K562 (cell line): ENCODE data around the gene ELSPBP1. TPM values are rescaled to one million over a fixed set of nuclear protein-coding genes. Genes with fewer than 3 reads are reported as not detected.
A peak's percentile ranks its signal among the peaks of the same experiment; 100 is the strongest.
"Not testable (repeated sequence)": the region's sequence is repeated elsewhere in the genome, so short reads cannot be mapped to it uniquely, and the experiment has no call there.

Experiments used
- ATAC-seq: fragments of 200-7000 bp; cut with Tn5 transposase; 3 replicates; pipeline ENCODE4 v1.9.1; 2020; ENCODE audit warnings: moderate library complexity
- BruUV-seq: library from RNA; stranded (reverse); fragments of 400-500 nt; replicated peaks from 2 replicates; lab custom pipeline; 2021; lab: Mats Ljungman, UMichigan
- CTCF ChIA-PET: fragments of 300-600 bp; formaldehyde crosslinking; extraction: SDS; loops from one replicate; lab custom pipeline; 2021; ENCODE audit warnings: low intra/inter-chr PET ratio; lab: Yijun Ruan, JAX
- POLR2A ChIA-PET: fragments of 300-600, 350-650 bp; sonication (Branson Sonifier 250); formaldehyde crosslinking; extraction: SDS; loops from one replicate; lab custom pipeline; 2021; ENCODE audit warnings: antibody characterized with exemption, inconsistent platforms; lab: Yijun Ruan, JAX
- DNase-seq, 4 experiments: peaks; one replicate each; pipeline versions ENCODE4 v3.0.0 to v3.0.0-alpha.2; 2011 to 2018; ENCODE audit warnings: low spot score in 3 of 4, mixed read lengths in 3 of 4; ENCODE audit errors: extremely low read depth in 1 of 4
- FAIRE-seq: peaks from 2 replicates; lab custom pipeline; 2011; peaks lifted over from hg19 to GRCh38; lab: Jason Lieb, UNC
- H2AFZ ChIP-seq: 2 replicates; pipeline ENCODE4 v1.6.0; 2011; ENCODE audit warnings: low read depth, low read length, control low read depth, inconsistent platforms
- H3K27ac ChIP-seq: fragments of 200-600 bp; 3 replicates; pipeline ENCODE4 v1.8.0; 2011; ENCODE audit warnings: low read depth, mild to moderate bottlenecking, control low read depth, inconsistent platforms, low read length, moderate library complexity, mixed read lengths; ENCODE audit errors: extremely low read depth
- H3K27me3 ChIP-seq, 2 experiments: fragments of 300-600 bp in 1 of 2; 2 replicates in 1 of 2; 3 replicates in 1 of 2; pipeline versions ENCODE4 v1.6.0 to v1.8.0; 2011; ENCODE audit warnings: inconsistent platforms in 2 of 2, low read length in 2 of 2, mild to moderate bottlenecking in 1 of 2, mixed read lengths in 1 of 2, moderate library complexity in 1 of 2; ENCODE audit not compliant: control insufficient read depth in 2 of 2, insufficient read depth in 2 of 2
- H3K36me3 ChIP-seq: fragments of 300-600 bp; 3 replicates; pipeline ENCODE4 v1.8.0; 2011; ENCODE audit warnings: mild to moderate bottlenecking, low read length, inconsistent platforms; ENCODE audit not compliant: control insufficient read depth, insufficient read depth
- H3K4me1 ChIP-seq, 2 experiments: fragments of 200-600 bp in 1 of 2; replicated peaks in 1 of 2; 2 replicates in 1 of 2; 3 replicates in 1 of 2; pipeline versions ENCODE4 v1.5.1 to v1.8.0; 2011; ENCODE audit warnings: inconsistent platforms in 2 of 2, low read length in 2 of 2, mild to moderate bottlenecking in 1 of 2, mixed read lengths in 1 of 2, moderate library complexity in 1 of 2; ENCODE audit not compliant: control insufficient read depth in 2 of 2, insufficient read depth in 2 of 2
- H3K4me2 ChIP-seq: 2 replicates; pipeline ENCODE4 v1.6.1; 2011; ENCODE audit warnings: low read length, control low read depth, inconsistent platforms, mixed read lengths; ENCODE audit not compliant: insufficient read depth
- H3K4me3 ChIP-seq: fragments of 200-600 bp; sonication (generic), shearing (Covaris generic); 2 replicates; pipeline ENCODE4 v1.5.1; 2016; ENCODE audit warnings: control low read depth, inconsistent platforms
- H3K79me2 ChIP-seq: fragments of 200-600 bp; 3 replicates; pipeline ENCODE4 v1.8.0; 2011; ENCODE audit warnings: low read length, inconsistent platforms; ENCODE audit not compliant: control insufficient read depth, insufficient read depth
- H3K9ac ChIP-seq, 2 experiments: 2 replicates each; pipeline versions ENCODE4 v1.6.0 to v1.6.1; 2011; ENCODE audit warnings: low read depth in 2 of 2, low read length in 2 of 2, control low read depth in 1 of 2, inconsistent platforms in 1 of 2, mild to moderate bottlenecking in 1 of 2, mixed read lengths in 1 of 2; ENCODE audit not compliant: insufficient read depth in 1 of 2
- H3K9me1 ChIP-seq: one replicate; pipeline ENCODE4 v1.6.0; 2011; ENCODE audit warnings: inconsistent platforms, mild to moderate bottlenecking, low read length, moderate library complexity; ENCODE audit not compliant: control insufficient read depth, insufficient read depth
- H3K9me3 ChIP-seq: replicated peaks from 2 replicates; pipeline ENCODE4 v1.5.1; 2011; ENCODE audit warnings: low read depth, low read length, inconsistent platforms; ENCODE audit not compliant: control insufficient read depth, insufficient read depth
- H4K20me1 ChIP-seq: replicated peaks from 2 replicates; pipeline ENCODE4 v1.6.1; 2011; ENCODE audit warnings: low read length, inconsistent platforms, mixed read lengths; ENCODE audit not compliant: control insufficient read depth, insufficient read depth
- ADNP ChIP-seq: fragments of 200-800 bp; sonication (Bioruptor generic); IDR thresholded peaks from 2 replicates; pipeline ENCODE4 v1.6.1; 2016; ENCODE audit warnings: missing genetic modification characterization, missing compliant biosample characterization
- ARID3B ChIP-seq: fragments of 250-450 bp; sonication (Bioruptor Pico); IDR thresholded peaks from 2 replicates; pipeline ENCODE4 v1.4.0; 2020; ENCODE audit warnings: borderline replicate concordance
- CGGBP1 ChIP-seq: fragments of 250-450 bp; sonication (Bioruptor Pico); IDR thresholded peaks from 2 replicates; pipeline ENCODE4 v1.9.0; 2021; ENCODE audit warnings: mild to moderate bottlenecking
- CREB1 ChIP-seq, 2 experiments: sonication (generic) in 1 of 2; formaldehyde crosslinking in 1 of 2; IDR thresholded peaks; 2 replicates each; pipeline versions ENCODE4 v1.6.1 to v1.8.0; 2012 to 2022; ENCODE audit warnings: inconsistent platforms in 1 of 2, mild to moderate bottlenecking in 1 of 2, missing genetic modification reagents in 1 of 2, moderate library complexity in 1 of 2
- E2F6 ChIP-seq, 2 experiments: IDR thresholded peaks; 2 replicates each; pipeline ENCODE4 v1.6.1; 2011; ENCODE audit warnings: borderline replicate concordance in 1 of 2, control low read depth in 1 of 2, low read depth in 1 of 2, low read length in 1 of 2, mild to moderate bottlenecking in 1 of 2, mixed read lengths in 1 of 2, moderate library complexity in 1 of 2; ENCODE audit not compliant: insufficient read depth in 1 of 2, insufficient read length in 1 of 2, poor library complexity in 1 of 2, severe bottlenecking in 1 of 2; ENCODE audit errors: extremely low read depth in 1 of 2
- EP300 ChIP-seq: IDR thresholded peaks from 2 replicates; pipeline ENCODE4 v1.6.1; 2012; ENCODE audit warnings: low read length, improper control_type of control experiment
- NFE2 ChIP-seq: IDR thresholded peaks from 2 replicates; pipeline ENCODE4 v1.6.1; 2014; ENCODE audit warnings: antibody characterized with exemption, low read depth
- NFYB ChIP-seq: IDR thresholded peaks from 2 replicates; pipeline ENCODE4 v1.6.1; 2011; ENCODE audit warnings: mild to moderate bottlenecking, moderate library complexity; ENCODE audit not compliant: insufficient read length; ENCODE audit errors: extremely low read depth
- TCF15 ChIP-seq: fragments of 250-450 bp; sonication (Bioruptor Pico); IDR thresholded peaks from 2 replicates; pipeline ENCODE4 v1.8.0; 2022; ENCODE audit warnings: moderate library complexity, mild to moderate bottlenecking, inconsistent platforms
- YY1 ChIP-seq, 3 experiments: IDR thresholded peaks; 2 replicates each; pipeline ENCODE4 v1.6.1; 2011; ENCODE audit warnings: low read length in 2 of 3, mild to moderate bottlenecking in 2 of 3, moderate library complexity in 2 of 3, borderline replicate concordance in 1 of 3, control low read depth in 1 of 3, low read depth in 1 of 3; ENCODE audit not compliant: insufficient read depth in 3 of 3, insufficient replicate concordance in 2 of 3, control insufficient read depth in 1 of 3, insufficient read length in 1 of 3; ENCODE audit errors: extremely low read depth in 1 of 3
- WGBS: fragments of 100-300 bp; shearing (Covaris generic); methylation state at CpG from one replicate; pipeline ENCODE4 v1.1.6; 2016; ENCODE audit warnings: low coverage, mixed read lengths; ENCODE audit not compliant: insufficient coverage; ENCODE audit errors: missing lambda C conversion rate; 5-methylcytosine and 5-hydroxymethylcytosine counted together
- in situ Hi-C: fragments of 300-500 bp; cut with MboI; formaldehyde crosslinking; loops from 4 replicates; pipeline ENCODE4 v1.15.0; 2018; ENCODE audit warnings: inconsistent platforms, mixed read lengths
- intact Hi-C: fragments of 100-400 bp; cut with micrococcal nuclease; formaldehyde crosslinking; loops from 2 replicates; pipeline ENCODE4 v1.14.2; 2022
- polyA plus RNA-seq, 8 experiments: library from polyadenylated mRNA; depleted of rRNA in 4 of 8; stranded (reverse) in 5 of 8; unstranded in 3 of 8; fragments of >200 nt; fragmentation: Nextera tagmentation in 2 of 8; fragmentation: Illumina TruSeq in 1 of 8; extraction: Ambion mirVana in 2 of 8; extraction: Trizol in 1 of 8; gene quantifications; 2 replicates each; pipeline versions ENCODE4 v1.2.1 to v1.2.3, GENCODE V29; 2011 to 2014; ENCODE audit warnings: inconsistent platforms in 1 of 8, missing spikeins in 1 of 8
- total RNA-seq, 7 experiments: library from RNA; depleted of rRNA in 6 of 7; stranded (reverse); fragments of >200 nt in 6 of 7; fragmentation: Illumina TruSeq in 2 of 7; extraction: Trizol in 2 of 7; gene quantifications; 2 replicates each; pipeline versions ENCODE4 v1.2.1 to v1.2.3, GENCODE V29; 2011 to 2021; ENCODE audit warnings: low replicate concordance in 1 of 7

Gene ELSPBP1
- total and polyA plus RNA-seq, 9 of the 15 experiments (the other 6 are each of a cell fraction or from before 2014, with no cell fraction given): not detected

- BruUV-seq, H3K79me2 ChIP-seq, H3K27me3 ChIP-seq, H3K9ac ChIP-seq, H3K4me3 ChIP-seq, H3K9me3 ChIP-seq, H3K27ac ChIP-seq, H4K20me1 ChIP-seq, H2AFZ ChIP-seq, H3K4me2 ChIP-seq, H3K4me1 ChIP-seq, H3K9me1 ChIP-seq, CTCF ChIA-PET, H3K36me3 ChIP-seq, intact Hi-C loops, DNase-seq, ATAC-seq, POLR2A ChIA-PET, FAIRE-seq: not testable (repeated sequence)
- WGBS: 18% methylated on average over 6 of the region's 11 CpGs
- in situ Hi-C loops: loop anchor here (10.0 kb wide), 1 partner anchor 81 kb away; no protein-coding TSS in a partner anchor
Observed at GRCh38 chr19:47955936-47956335, 38.5 kb upstream of the ELSPBP1 start.

- no peak for DNase-seq
- peak overlapping the region; percentile 43; the same call in 1 of the 2 replicates for H3K4me2 ChIP-seq
- no peak overlapping the region for H3K27ac ChIP-seq
- in situ Hi-C loops: no loop called here
- ATAC-seq: no peak
- intact Hi-C loops: no loop called here
- FAIRE-seq: no peak
- no peaks in the 10 kb centered on the region for H3K79me2 ChIP-seq
- no TSS peak for BruUV-seq
- H3K27me3 ChIP-seq: peaks cover 3 to 22% of the 10 kb centered on the region in 2 experiments
- ChIA-PET POLR2A (interaction anchor here (1.1 kb wide), 1 partner anchor 62 kb away, joined by 3 read pairs; no protein-coding TSS in a partner anchor), CTCF (no interaction called here)
- peaks cover 2% of the 10 kb centered on the region; the same call in 1 of the 2 replicates for H3K9me3 ChIP-seq
- H4K20me1 ChIP-seq: no peaks in the 10 kb centered on the region
- H3K4me3 ChIP-seq: no peak overlapping the region
- no peaks in the 10 kb centered on the region; a peak in 1 of 5 replicates for H3K4me1 ChIP-seq
- 4% methylated on average over 6 of the region's 6 CpGs for WGBS
- no peaks in the 10 kb centered on the region for H3K9me1 ChIP-seq
- H2AFZ ChIP-seq: peak overlapping the region; percentile 78
- H3K36me3 ChIP-seq: no peaks in the 10 kb centered on the region
- no peak overlapping the region for H3K9ac ChIP-seq
- 0 out of 2 replicates have a peak, but pooled peaks have one; percentile 15 for TF ChIP-seq NFE2
- TF ChIP-seq NFYB: no peak
- peak in 2 of 3 experiments; percentile 18 to 73 for TF ChIP-seq YY1 (IDR thresholded peaks at IDR 0.05; ENCODE audit: borderline replicate concordance in 1 of 3, control insufficient read depth in 1 of 3, extremely low read depth in 1 of 3, insufficient read depth in 3 of 3, insufficient read length in 1 of 3, insufficient replicate concordance in 2 of 3, low read depth in 1 of 3, low read length in 2 of 3)
- TF ChIP-seq CREB1 (IDR thresholded peaks at IDR 0.05): no peak
- no peak for TF ChIP-seq CREB1 (CRISPR knock-in tag; IDR thresholded peaks at IDR 0.05)
- TF ChIP-seq E2F6 (IDR thresholded peaks at IDR 0.05; ENCODE audit: borderline replicate concordance in 1 of 2, extremely low read depth in 1 of 2, insufficient read depth in 1 of 2, insufficient read length in 1 of 2, low read depth in 1 of 2, low read length in 1 of 2, poor library complexity in 1 of 2, severe bottlenecking in 1 of 2): peak; percentile 24 to 59
- no peak for TF ChIP-seq ARID3B
- no peak for TF ChIP-seq CGGBP1 (CRISPR knock-in tag)
- TF ChIP-seq TCF15 (CRISPR knock-in tag): no peak
- no peak for TF ChIP-seq EP300
- no peak for TF ChIP-seq ADNP (tag)
Observed at GRCh38 chr19:47973529-47973928, 20.9 kb upstream of the ELSPBP1 start.
